Osteoblast (primary cell): ENCODE data around the gene WDR37. TPM values are rescaled to one million over a fixed set of nuclear protein-coding genes. Genes with fewer than 3 reads are reported as not detected.

Experiments used
- DNase-seq: peaks from one replicate; pipeline ENCODE4 v3.0.0; 2011; ENCODE audit warnings: low spot score, mixed read lengths; ENCODE audit not compliant: insufficient read length; ENCODE audit errors: missing footprints
- H2AFZ ChIP-seq: 2 replicates; pipeline ENCODE4 v1.6.0; 2011; ENCODE audit warnings: mild to moderate bottlenecking, low read length
- H3K27ac ChIP-seq: 2 replicates; pipeline ENCODE4 v1.5.1; 2011; ENCODE audit warnings: mild to moderate bottlenecking, low read depth, low read length, moderate library complexity
- H3K27me3 ChIP-seq: 2 replicates; pipeline ENCODE4 v1.6.0; 2012; ENCODE audit warnings: mild to moderate bottlenecking, control low read depth, inconsistent platforms, low read length, moderate library complexity; ENCODE audit not compliant: insufficient read depth
- H3K36me3 ChIP-seq: 2 replicates; pipeline ENCODE4 v1.5.1; 2011; ENCODE audit warnings: mild to moderate bottlenecking, low read length, control low read depth, moderate library complexity; ENCODE audit not compliant: insufficient read depth
- H3K4me1 ChIP-seq: 2 replicates; pipeline ENCODE4 v1.5.1; 2011; ENCODE audit warnings: mild to moderate bottlenecking, low read length, control low read depth, moderate library complexity; ENCODE audit not compliant: insufficient read depth
- H3K4me2 ChIP-seq: 2 replicates; pipeline ENCODE4 v1.6.0; 2011; ENCODE audit warnings: mild to moderate bottlenecking, low read length; ENCODE audit not compliant: insufficient read depth
- H3K4me3 ChIP-seq: fragments of 200-600 bp; sonication (generic); 3 replicates; pipeline ENCODE4 v1.5.1; 2012; ENCODE audit warnings: mild to moderate bottlenecking, low read length, inconsistent platforms; ENCODE audit not compliant: insufficient read depth
- H3K79me2 ChIP-seq: 2 replicates; pipeline ENCODE4 v1.6.0; 2012; ENCODE audit warnings: mild to moderate bottlenecking, low read length, control low read depth, inconsistent platforms; ENCODE audit not compliant: insufficient read depth
- H3K9me3 ChIP-seq: 2 replicates; pipeline ENCODE4 v1.5.1; 2011; ENCODE audit warnings: low read depth, low read length, control low read depth
- H4K20me1 ChIP-seq: 2 replicates; pipeline ENCODE4 v1.6.0; 2012; ENCODE audit warnings: mild to moderate bottlenecking, low read length, control low read depth; ENCODE audit not compliant: insufficient read depth
- total RNA-seq: library from RNA; depleted of rRNA; stranded (reverse); fragments of >200 nt; gene quantifications from 2 replicates; pipeline ENCODE4 v1.2.3, GENCODE V29; 2012
- TF ChIP-seq, protein P1 (sequence below): IDR thresholded peaks from 2 replicates; pipeline ENCODE4 v1.5.1; 2011; ENCODE audit warnings: mild to moderate bottlenecking, low read depth, low read length, moderate library complexity; ENCODE audit errors: extremely low read depth

The WDR37 gene
- total RNA-seq, 1 donor = 18.8 TPM

DNA sequence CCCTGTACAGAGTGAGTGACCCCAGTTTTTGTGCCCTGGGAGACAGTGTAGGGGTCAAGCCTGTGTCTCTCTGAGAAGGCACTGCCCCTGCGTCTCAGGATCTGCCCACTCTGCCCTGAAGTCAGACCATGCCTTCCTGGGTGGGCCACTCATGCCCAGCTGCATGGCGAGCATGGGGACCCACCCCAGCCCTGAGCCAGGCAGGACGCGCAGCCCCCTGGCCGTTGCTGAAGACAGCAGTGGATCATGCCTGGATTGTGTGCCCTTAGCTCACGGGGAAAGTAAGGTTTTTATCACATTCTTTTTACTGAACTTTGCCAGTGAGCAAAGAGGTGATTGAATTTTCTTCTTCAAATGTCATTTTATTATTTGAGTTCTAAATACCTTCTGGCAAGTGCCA is 66.2 kb downstream of the WDR37 start:
- H3K27ac ChIP-seq = no peak overlapping the region
- H4K20me1 ChIP-seq = peaks cover 11% of the 10 kb centered on the region

DNA sequence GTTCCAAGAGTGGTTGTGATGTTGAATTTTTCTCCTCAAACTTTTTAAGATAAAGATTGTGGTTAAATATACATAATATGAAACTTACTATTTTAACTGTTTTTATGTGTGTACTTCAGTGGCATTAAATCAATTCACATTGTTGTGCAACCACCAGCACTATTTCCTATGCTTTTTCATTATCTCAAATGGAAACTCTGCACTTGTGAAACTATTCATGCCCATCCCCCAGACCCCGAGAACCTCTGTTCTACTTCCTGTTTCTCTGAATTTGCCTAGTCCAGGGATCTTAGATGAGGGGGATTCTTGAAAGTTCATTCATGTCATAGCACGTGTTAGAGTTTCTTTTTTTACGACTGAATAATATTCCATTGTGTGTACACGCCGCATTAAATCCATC is 67.0 kb downstream of the WDR37 start:
- Histone ChIP-seq H2AFZ (no peak overlapping the region), H3K79me2 (peaks cover 12% of the 10 kb centered on the region), H3K27ac (no peak overlapping the region), H3K9me3 (no peaks in the 10 kb centered on the region), H3K36me3 (peaks cover 64% of the 10 kb centered on the region), H3K27me3 (no peaks in the 10 kb centered on the region), H3K4me3 (no peak overlapping the region), H4K20me1 (peaks cover 19% of the 10 kb centered on the region), H3K4me1 (no peaks in the 10 kb centered on the region), H3K4me2 (no peak overlapping the region)
- no peak for DNase-seq
- TF ChIP-seq, protein P1, sequence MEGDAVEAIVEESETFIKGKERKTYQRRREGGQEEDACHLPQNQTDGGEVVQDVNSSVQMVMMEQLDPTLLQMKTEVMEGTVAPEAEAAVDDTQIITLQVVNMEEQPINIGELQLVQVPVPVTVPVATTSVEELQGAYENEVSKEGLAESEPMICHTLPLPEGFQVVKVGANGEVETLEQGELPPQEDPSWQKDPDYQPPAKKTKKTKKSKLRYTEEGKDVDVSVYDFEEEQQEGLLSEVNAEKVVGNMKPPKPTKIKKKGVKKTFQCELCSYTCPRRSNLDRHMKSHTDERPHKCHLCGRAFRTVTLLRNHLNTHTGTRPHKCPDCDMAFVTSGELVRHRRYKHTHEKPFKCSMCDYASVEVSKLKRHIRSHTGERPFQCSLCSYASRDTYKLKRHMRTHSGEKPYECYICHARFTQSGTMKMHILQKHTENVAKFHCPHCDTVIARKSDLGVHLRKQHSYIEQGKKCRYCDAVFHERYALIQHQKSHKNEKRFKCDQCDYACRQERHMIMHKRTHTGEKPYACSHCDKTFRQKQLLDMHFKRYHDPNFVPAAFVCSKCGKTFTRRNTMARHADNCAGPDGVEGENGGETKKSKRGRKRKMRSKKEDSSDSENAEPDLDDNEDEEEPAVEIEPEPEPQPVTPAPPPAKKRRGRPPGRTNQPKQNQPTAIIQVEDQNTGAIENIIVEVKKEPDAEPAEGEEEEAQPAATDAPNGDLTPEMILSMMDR = no peak

More for the DNA sequence above, 66.2 kb downstream of the WDR37 start:
- Histone ChIP-seq H3K9me3 (no peaks in the 10 kb centered on the region), H3K4me3 (no peak overlapping the region), H3K4me1 (no peaks in the 10 kb centered on the region), H3K79me2 (peaks cover 9% of the 10 kb centered on the region), H3K36me3 (peaks cover 64% of the 10 kb centered on the region), H3K4me2 (no peak overlapping the region), H2AFZ (no peak overlapping the region), H3K27me3 (no peaks in the 10 kb centered on the region)
- TF ChIP-seq, protein P1 = no peak
- DNase-seq = no peak

DNA sequence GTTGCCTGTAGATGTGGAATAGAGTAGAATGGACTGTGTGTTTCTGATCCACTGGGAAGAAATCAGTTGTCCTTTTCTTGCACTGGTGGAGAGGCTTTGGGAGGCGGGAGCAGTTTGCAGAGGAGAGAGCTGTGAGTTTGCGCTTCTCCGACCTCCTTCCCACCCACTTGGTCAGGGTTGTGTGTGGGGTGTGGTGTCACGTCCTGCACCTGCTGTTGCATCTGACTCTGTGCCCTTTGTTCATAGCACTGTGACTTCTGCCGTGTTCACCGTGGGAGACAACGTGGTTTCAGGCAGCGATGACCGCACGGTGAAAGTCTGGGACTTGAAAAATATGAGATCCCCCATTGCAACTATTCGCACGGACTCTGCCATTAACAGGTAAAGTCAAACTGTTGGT is 67.8 kb downstream of the WDR37 start:
- Histone ChIP-seq H2AFZ (no peak overlapping the region), H4K20me1 (peaks cover 20% of the 10 kb centered on the region), H3K4me1 (no peaks in the 10 kb centered on the region), H3K27me3 (no peaks in the 10 kb centered on the region), H3K9me3 (no peaks in the 10 kb centered on the region), H3K4me3 (no peak overlapping the region), H3K36me3 (peaks cover 60% of the 10 kb centered on the region), H3K4me2 (no peak overlapping the region), H3K79me2 (peaks cover 12% of the 10 kb centered on the region), H3K27ac (no peak overlapping the region)
- TF ChIP-seq, protein P1 = no peak
- DNase-seq = no peak

DNA sequence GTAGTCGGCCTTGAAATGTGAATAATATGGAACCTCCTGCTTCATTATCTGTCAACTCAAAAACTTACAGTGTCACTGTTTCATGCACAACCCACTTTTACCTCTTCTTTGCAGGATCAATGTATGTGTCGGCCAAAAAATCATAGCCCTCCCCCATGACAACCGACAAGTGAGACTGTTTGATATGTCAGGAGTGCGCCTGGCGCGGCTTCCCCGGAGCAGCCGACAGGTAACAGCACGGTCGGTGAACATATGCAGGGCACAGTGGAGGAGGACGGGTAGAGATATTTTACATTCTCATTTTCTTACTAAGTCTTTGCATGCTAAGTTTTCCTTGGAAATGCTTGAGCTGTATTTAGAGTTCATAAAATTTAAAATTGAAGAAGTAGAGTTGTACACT is 68.6 kb downstream of the WDR37 start:
- H3K27ac ChIP-seq = no peak overlapping the region
- TF ChIP-seq, protein P1 = no peak
- no peaks in the 10 kb centered on the region for H3K9me3 ChIP-seq
- H3K36me3 ChIP-seq = peaks cover 60% of the 10 kb centered on the region
- H3K4me2 ChIP-seq = no peak overlapping the region
- DNase-seq = no peak
- H2AFZ ChIP-seq = no peak overlapping the region
- H3K4me1 ChIP-seq = no peaks in the 10 kb centered on the region
- no peaks in the 10 kb centered on the region for H3K27me3 ChIP-seq
- no peak overlapping the region for H3K4me3 ChIP-seq
- peaks cover 20% of the 10 kb centered on the region for H4K20me1 ChIP-seq
- peaks cover 12% of the 10 kb centered on the region for H3K79me2 ChIP-seq
